LNCaP clone FGC (cell line): ENCODE measurements around the gene LIPI.
"Not testable (repeated sequence)": the region's sequence is repeated elsewhere in the genome, so short reads cannot be mapped to it uniquely, and the experiment has no call there.

Experiments used
- DNase-seq: peaks from one replicate; pipeline ENCODE4 v3.0.0-alpha.2; 2011; ENCODE audit warnings: low read depth
- H3K4me3 ChIP-seq: 2 replicates; pipeline ENCODE4 v1.5.1; 2011; ENCODE audit warnings: mild to moderate bottlenecking, low read depth, low read length, control low read depth
- CTCF ChIP-seq: IDR thresholded peaks from 2 replicates; pipeline ENCODE4 v1.5.1; 2012; ENCODE audit warnings: mild to moderate bottlenecking; ENCODE audit not compliant: control insufficient read depth, insufficient read depth; ENCODE audit errors: extremely low read depth

LIPI gene

GRCh38 chr21:14097881-14098499 lies 112.8 kb downstream of the LIPI start:
- TF ChIP-seq CTCF: no peak
- H3K4me3 ChIP-seq: no peak overlapping the region
- DNase-seq: no peak

GRCh38 chr21:14096577-14096976 lies 114.2 kb downstream of the LIPI start:
- no peak for TF ChIP-seq CTCF
- H3K4me3 ChIP-seq: no peak overlapping the region
- DNase-seq: no peak

DNA sequence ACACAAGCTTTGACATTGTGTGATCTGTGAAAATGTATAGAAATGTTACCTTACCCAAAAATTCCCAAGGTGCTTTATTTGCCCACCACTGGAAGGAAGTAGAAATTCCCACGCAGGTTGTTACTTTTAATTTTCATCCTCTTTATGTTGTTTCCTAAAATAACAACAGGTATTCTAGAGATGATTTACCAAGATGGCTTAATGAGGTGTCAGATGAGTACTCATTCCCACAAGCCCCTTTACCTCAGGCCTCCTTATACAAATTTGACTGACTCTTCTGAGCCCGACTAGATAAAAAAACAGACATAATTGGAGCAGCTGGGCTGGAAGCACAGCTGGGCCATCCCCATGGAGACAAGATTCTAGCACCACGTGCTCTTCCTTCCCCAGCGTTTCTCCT lies 114.6 kb downstream of the LIPI start:
- no peak for TF ChIP-seq CTCF
- no peak overlapping the region for H3K4me3 ChIP-seq
- no peak for DNase-seq

DNA sequence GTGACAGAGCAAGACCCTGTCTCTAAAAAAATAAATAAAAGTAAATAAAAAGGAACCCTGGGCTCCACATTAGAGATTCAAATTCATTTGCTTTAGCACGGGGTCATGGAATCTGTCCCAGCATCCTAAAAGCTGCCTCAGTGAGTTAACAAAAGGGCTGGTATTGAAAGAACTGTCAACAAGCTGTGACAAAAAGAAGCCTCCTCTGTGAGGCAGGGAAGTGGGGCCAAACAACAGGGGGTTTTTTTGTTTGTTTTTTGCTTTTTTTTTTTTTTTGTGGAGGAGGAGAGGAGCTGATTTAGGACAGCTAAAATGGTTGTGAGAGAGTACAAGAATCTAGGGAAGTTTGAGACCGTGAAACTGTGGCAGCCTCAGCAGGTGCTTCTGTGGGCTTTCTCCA lies 115.7 kb downstream of the LIPI start:
- H3K4me3 ChIP-seq: no peak overlapping the region
- no peak for TF ChIP-seq CTCF
- DNase-seq: no peak

DNA sequence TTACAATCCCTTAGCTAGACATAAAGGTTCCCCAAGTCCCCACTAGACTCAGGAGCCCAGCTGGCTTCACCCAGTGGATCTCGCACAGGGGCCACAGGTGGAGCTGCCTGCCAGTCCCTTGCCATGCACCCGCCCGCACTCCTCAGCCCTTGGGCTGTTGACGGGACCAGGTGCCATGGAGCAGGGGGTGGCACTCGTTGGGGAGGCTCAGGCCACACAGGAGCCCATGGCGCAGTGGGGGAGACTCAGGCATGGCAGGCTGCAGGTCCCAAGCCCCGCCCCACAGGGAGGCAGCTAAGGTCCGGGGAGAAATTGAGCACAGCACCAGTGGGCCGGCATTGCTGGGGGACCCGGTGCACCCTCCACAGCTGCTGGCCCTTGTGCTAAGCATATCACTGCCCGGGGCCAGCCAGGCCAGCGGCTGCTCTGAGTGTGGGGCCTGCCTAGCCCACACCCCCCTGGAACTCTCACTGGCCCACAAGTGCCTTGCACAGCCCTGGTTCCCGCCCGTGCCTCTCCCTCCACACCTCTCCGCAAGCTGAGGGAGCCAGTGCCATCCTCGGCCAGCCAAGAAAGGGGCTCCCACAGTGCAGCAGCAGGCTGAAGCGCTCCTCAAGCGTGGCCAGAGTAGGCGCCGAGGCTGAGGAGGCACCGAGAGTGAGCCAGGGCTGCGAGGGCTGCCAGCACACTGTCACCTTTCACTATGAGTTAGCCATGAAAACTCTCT lies 117.8 kb downstream of the LIPI start:
- TF ChIP-seq CTCF: no peak
- H3K4me3 ChIP-seq: no peak overlapping the region
- DNase-seq: no peak

GRCh38 chr21:14090184-14090583 lies 120.6 kb downstream of the LIPI start:
- not testable (repeated sequence) for DNase-seq, H3K4me3 ChIP-seq

GRCh38 chr21:14088391-14088790 lies 122.4 kb downstream of the LIPI start:
- TF ChIP-seq CTCF: no peak
- no peak for DNase-seq
- H3K4me3 ChIP-seq: no peak overlapping the region
